ENCODE measurements around the gene COX5B. TPM values are rescaled to one million over a fixed set of nuclear protein-coding genes. Genes with fewer than 3 reads are reported as not detected.

Gene COX5B
- polyA plus RNA-seq, 1 donor from 2014 or later: 616 TPM

GRCh38 chr2:97644023-97644717 lies 1.7 kb upstream of the COX5B start:
- H3K4me3 ChIP-seq (ENCODE audit: low read length): no peak overlapping the region
- no peak overlapping the region for H3K4me2 ChIP-seq (ENCODE audit: low read length)
- H3K9me3 ChIP-seq (ENCODE audit: low read length): no peaks in the 10 kb centered on the region
- no peak overlapping the region for H3K27ac ChIP-seq (ENCODE audit: low read length)
- no peaks in the 10 kb centered on the region for H3F3A ChIP-seq (ENCODE audit: insufficient read depth, low read length, poor library complexity, severe bottlenecking)
- H2AFZ ChIP-seq (ENCODE audit: low read depth, low read length): no peak overlapping the region
- H4K20me1 ChIP-seq (ENCODE audit: insufficient read depth): no peaks in the 10 kb centered on the region
- H3K27me3 ChIP-seq (ENCODE audit: insufficient read depth, low read depth, low read length): no peaks in the 10 kb centered on the region
- no peaks in the 10 kb centered on the region for H3K36me3 ChIP-seq (ENCODE audit: insufficient read depth, low read length)
- H3K9me2 ChIP-seq (ENCODE audit: insufficient read depth, low read length): no peaks in the 10 kb centered on the region
- H3K9ac ChIP-seq (ENCODE audit: low read length): no peak overlapping the region
- TF ChIP-seq POLR2AphosphoS5 (IDR thresholded peaks at IDR 0.05) (no peak), REST (IDR thresholded peaks at IDR 0.05; ENCODE audit: borderline replicate concordance) (no peak), EZH2 (IDR thresholded peaks at IDR 0.05; ENCODE audit: borderline replicate concordance, insufficient read depth, low read length, poor library complexity, severe bottlenecking) (no peak), MXI1 (conservative IDR thresholded peaks at IDR 0.05; ENCODE audit: poor library complexity, severe bottlenecking) (no peak), EP300 (conservative IDR thresholded peaks at IDR 0.05; ENCODE audit: poor library complexity, severe bottlenecking) (no peak), TAF1 (IDR thresholded peaks at IDR 0.05; ENCODE audit: low read depth) (no peak), RAD21 (conservative IDR thresholded peaks at IDR 0.05) (no peak), CTCF (IDR thresholded peaks at IDR 0.05; ENCODE audit: poor library complexity, severe bottlenecking) (no peak), SMC3 (conservative IDR thresholded peaks at IDR 0.05; ENCODE audit: poor library complexity) (no peak)
- peaks cover 16% of the 10 kb centered on the region for H3K79me2 ChIP-seq (replicated peaks; ENCODE audit: insufficient read depth, low read length)

GRCh38 chr2:97645112-97645694 lies 659 bp upstream of the COX5B start:
- H3F3A ChIP-seq (ENCODE audit: insufficient read depth, low read length, poor library complexity, severe bottlenecking): no peaks in the 10 kb centered on the region
- peak overlapping the region; percentile 89 for H3K4me3 ChIP-seq (ENCODE audit: low read length)
- peak overlapping the region; percentile 94 for H3K4me2 ChIP-seq (ENCODE audit: low read length)
- no peaks in the 10 kb centered on the region for H3K27me3 ChIP-seq (ENCODE audit: insufficient read depth, low read depth, low read length)
- peak overlapping the region; percentile 89 for H3K9ac ChIP-seq (ENCODE audit: low read length)
- H3K9me3 ChIP-seq (ENCODE audit: low read length): no peaks in the 10 kb centered on the region
- peak overlapping the region; percentile 98 for H2AFZ ChIP-seq (ENCODE audit: low read depth, low read length)
- H4K20me1 ChIP-seq (ENCODE audit: insufficient read depth): no peaks in the 10 kb centered on the region
- no peaks in the 10 kb centered on the region for H3K9me2 ChIP-seq (ENCODE audit: insufficient read depth, low read length)
- peaks cover 16% of the 10 kb centered on the region for H3K79me2 ChIP-seq (replicated peaks; ENCODE audit: insufficient read depth, low read length)
- H3K36me3 ChIP-seq (ENCODE audit: insufficient read depth, low read length): no peaks in the 10 kb centered on the region
- TF ChIP-seq TAF1 (IDR thresholded peaks at IDR 0.05; ENCODE audit: low read depth) (no peak), REST (IDR thresholded peaks at IDR 0.05; ENCODE audit: borderline replicate concordance) (no peak), EZH2 (IDR thresholded peaks at IDR 0.05; ENCODE audit: borderline replicate concordance, insufficient read depth, low read length, poor library complexity, severe bottlenecking) (no peak), RAD21 (conservative IDR thresholded peaks at IDR 0.05) (no peak), CTCF (IDR thresholded peaks at IDR 0.05; ENCODE audit: poor library complexity, severe bottlenecking) (no peak), EP300 (conservative IDR thresholded peaks at IDR 0.05; ENCODE audit: poor library complexity, severe bottlenecking) (no peak), POLR2AphosphoS5 (IDR thresholded peaks at IDR 0.05) (no peak), MXI1 (conservative IDR thresholded peaks at IDR 0.05; ENCODE audit: poor library complexity, severe bottlenecking) (no peak), SMC3 (conservative IDR thresholded peaks at IDR 0.05; ENCODE audit: poor library complexity) (no peak)
- H3K27ac ChIP-seq (ENCODE audit: low read length): peak overlapping the region; percentile 77
